Activated CD4-positive, CD25-positive, alpha-beta regulatory T cell (primary cell): ENCODE measurements around the gene HSPA1A.

Source experiments
- DNase-seq, 4 experiments: peaks; one replicate each; lab custom pipeline; 2025; lab: John Stamatoyannopoulos, UW

HSPA1A gene

DNA sequence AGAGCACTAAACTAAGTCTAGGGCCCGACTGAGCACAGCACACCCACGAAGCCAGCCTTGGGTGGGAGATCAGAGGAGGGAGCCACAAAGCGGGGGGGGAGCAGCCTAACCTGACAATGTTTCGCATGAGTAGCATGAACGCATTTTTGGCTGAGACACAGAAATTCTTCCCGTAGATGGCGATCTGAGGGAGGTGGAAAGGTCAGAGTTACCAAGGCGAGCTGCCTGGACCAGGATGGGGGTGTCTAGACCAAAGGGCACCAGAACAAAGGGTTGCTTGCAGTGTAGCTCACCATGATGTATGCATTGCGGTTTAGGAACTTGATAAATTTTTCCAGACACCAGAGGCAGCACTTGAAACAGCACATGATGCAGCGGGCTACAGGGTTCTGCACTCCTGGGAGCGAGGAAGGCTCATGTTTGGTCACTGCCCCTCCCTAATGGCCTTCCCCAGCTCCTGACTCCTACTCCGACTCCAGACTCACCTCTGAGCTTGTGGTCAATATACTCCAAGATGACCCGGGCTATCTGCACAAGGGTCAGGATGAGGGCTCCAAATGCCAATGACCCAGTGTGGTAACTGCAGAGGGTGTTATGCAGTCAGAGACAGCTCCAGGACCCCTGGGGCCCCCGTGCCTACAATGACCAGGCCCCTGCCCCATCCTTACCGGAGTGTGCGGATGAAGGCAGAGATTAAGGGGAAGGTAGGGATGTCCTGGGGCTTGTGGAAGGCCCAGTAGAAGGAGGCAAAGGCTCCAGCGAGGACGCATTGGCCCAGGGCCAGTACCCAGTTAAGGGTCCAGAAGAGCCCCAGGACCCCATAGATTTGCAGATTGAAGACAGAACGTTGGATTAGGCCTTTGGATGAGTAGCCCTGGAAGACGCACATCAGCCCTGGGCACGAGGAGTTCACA, 50.1 kb downstream of the HSPA1A start:
- DNase-seq = no peak
